HepG2 (cell line): ENCODE results near the gene DGAT2. TPM values are rescaled to one million over a fixed set of nuclear protein-coding genes. Genes with fewer than 3 reads are reported as not detected.

ENCODE experiments used
- BHLHE40 ChIP-seq: IDR thresholded peaks from 2 replicates; pipeline ENCODE4 v1.6.1; 2011; ENCODE audit warnings: low read length, improper control_type of control experiment
- ETS1 ChIP-seq: sonication (generic); formaldehyde crosslinking; IDR thresholded peaks from 2 replicates; pipeline ENCODE4 v1.4.0; 2020; ENCODE audit warnings: missing genetic modification reagents
- FOXA1 ChIP-seq, 2 experiments: fragments of 450-650 bp in 1 of 2; sonication (generic) in 1 of 2; formaldehyde crosslinking in 1 of 2; IDR thresholded peaks; 2 replicates each; pipeline versions ENCODE4 v1.4.0 to v1.6.1; 2016 to 2020; ENCODE audit warnings: missing genetic modification reagents in 1 of 2
- FOXO1 ChIP-seq: sonication (generic); formaldehyde crosslinking; IDR thresholded peaks from 2 replicates; pipeline ENCODE4 v1.4.0; 2020; ENCODE audit warnings: missing genetic modification reagents
- GLI4 ChIP-seq: sonication (generic); formaldehyde crosslinking; IDR thresholded peaks from 2 replicates; pipeline ENCODE4 v1.5.1; 2020; ENCODE audit warnings: missing genetic modification reagents, mild to moderate bottlenecking, moderate library complexity, borderline replicate concordance
- HNF4A ChIP-seq: sonication (generic); formaldehyde crosslinking; IDR thresholded peaks from 2 replicates; pipeline ENCODE4 v1.4.0; 2020; ENCODE audit warnings: missing genetic modification reagents
- HNF4G ChIP-seq, 2 experiments: sonication (generic) in 1 of 2; formaldehyde crosslinking in 1 of 2; IDR thresholded peaks; 2 replicates each; pipeline versions ENCODE4 v1.4.0 to v1.6.1; 2011 to 2020; ENCODE audit warnings: borderline replicate concordance in 2 of 2, low read depth in 2 of 2, mild to moderate bottlenecking in 2 of 2, low read length in 1 of 2, missing genetic modification reagents in 1 of 2, moderate library complexity in 1 of 2
- KAT8 ChIP-seq: IDR thresholded peaks from 2 replicates; pipeline ENCODE4 v1.6.1; 2016; ENCODE audit warnings: missing genetic modification reagents, missing compliant biosample characterization
- MEIS2 ChIP-seq: sonication (generic); formaldehyde crosslinking; IDR thresholded peaks from 2 replicates; pipeline ENCODE4 v1.9.0; 2021; ENCODE audit warnings: mild to moderate bottlenecking, missing genetic modification reagents
- ONECUT2 ChIP-seq: sonication (generic); formaldehyde crosslinking; IDR thresholded peaks from 2 replicates; pipeline ENCODE4 v1.4.0; 2020; ENCODE audit warnings: missing genetic modification reagents
- PTBP1 ChIP-seq: fragments of 200-400 bp; formaldehyde crosslinking; IDR thresholded peaks from 2 replicates; pipeline ENCODE4 v1.6.1; 2018; ENCODE audit warnings: low read length, low read depth; ENCODE audit not compliant: poor library complexity, severe bottlenecking
- RBAK ChIP-seq: sonication (generic); formaldehyde crosslinking; IDR thresholded peaks from 2 replicates; pipeline ENCODE4 v1.5.1; 2020; ENCODE audit warnings: mild to moderate bottlenecking, missing genetic modification reagents
- SNAI1 ChIP-seq: sonication (generic); formaldehyde crosslinking; IDR thresholded peaks from 2 replicates; pipeline ENCODE4 v1.5.0; 2020; ENCODE audit warnings: mild to moderate bottlenecking, missing genetic modification reagents, borderline replicate concordance
- THAP11 ChIP-seq: IDR thresholded peaks from 2 replicates; pipeline ENCODE4 v1.6.1; 2016; ENCODE audit warnings: missing biosample characterization, missing genetic modification reagents
- ZNF142 ChIP-seq: sonication (generic); formaldehyde crosslinking; IDR thresholded peaks from 2 replicates; pipeline ENCODE4 v1.4.0; 2020; ENCODE audit warnings: missing genetic modification reagents
- ZNF143 ChIP-seq: sonication (generic); formaldehyde crosslinking; IDR thresholded peaks from 2 replicates; pipeline ENCODE4 v1.4.0; 2020; ENCODE audit warnings: missing genetic modification reagents
- ZSCAN31 ChIP-seq: sonication (generic); formaldehyde crosslinking; IDR thresholded peaks from 2 replicates; pipeline ENCODE4 v1.5.0; 2020; ENCODE audit warnings: low read depth, mild to moderate bottlenecking, missing genetic modification reagents
- polyA plus RNA-seq, 8 experiments: library from polyadenylated mRNA; depleted of rRNA in 3 of 8; stranded (reverse) in 7 of 8; unstranded in 1 of 8; fragments of >200 nt; fragmentation: Illumina TruSeq in 4 of 8; extraction: Trizol in 4 of 8; gene quantifications; 2 replicates each; pipeline versions ENCODE4 v1.2.1 to v1.2.3, GENCODE V29; 2011 to 2016; ENCODE audit warnings: low read depth in 4 of 8, missing spikeins in 1 of 8, mixed read lengths in 1 of 8; ENCODE audit not compliant: insufficient read depth in 1 of 8
- total RNA-seq, 5 experiments: library from RNA; depleted of rRNA; stranded (reverse); fragments of >200 nt; fragmentation: Illumina TruSeq; extraction: Trizol; gene quantifications; 2 replicates each; pipeline ENCODE4 v1.2.3, GENCODE V29; 2016; ENCODE audit warnings: low read depth in 1 of 5
- TF ChIP-seq, protein P1 (sequence below): sonication (generic); formaldehyde crosslinking; conservative IDR thresholded peaks from 2 replicates; pipeline ENCODE4 v1.4.0; 2020; ENCODE audit warnings: missing genetic modification reagents
- TF ChIP-seq, protein P2 (sequence below): sonication (generic); formaldehyde crosslinking; IDR thresholded peaks from 2 replicates; pipeline ENCODE4 v1.9.0; 2021; ENCODE audit warnings: missing genetic modification reagents, mild to moderate bottlenecking, borderline replicate concordance

The DGAT2 gene
- total and polyA plus RNA-seq, 2 of the 13 experiments (the other 11 are each of a cell fraction or from before 2014, with no cell fraction given) = 39.0 to 65.6 TPM

DNA sequence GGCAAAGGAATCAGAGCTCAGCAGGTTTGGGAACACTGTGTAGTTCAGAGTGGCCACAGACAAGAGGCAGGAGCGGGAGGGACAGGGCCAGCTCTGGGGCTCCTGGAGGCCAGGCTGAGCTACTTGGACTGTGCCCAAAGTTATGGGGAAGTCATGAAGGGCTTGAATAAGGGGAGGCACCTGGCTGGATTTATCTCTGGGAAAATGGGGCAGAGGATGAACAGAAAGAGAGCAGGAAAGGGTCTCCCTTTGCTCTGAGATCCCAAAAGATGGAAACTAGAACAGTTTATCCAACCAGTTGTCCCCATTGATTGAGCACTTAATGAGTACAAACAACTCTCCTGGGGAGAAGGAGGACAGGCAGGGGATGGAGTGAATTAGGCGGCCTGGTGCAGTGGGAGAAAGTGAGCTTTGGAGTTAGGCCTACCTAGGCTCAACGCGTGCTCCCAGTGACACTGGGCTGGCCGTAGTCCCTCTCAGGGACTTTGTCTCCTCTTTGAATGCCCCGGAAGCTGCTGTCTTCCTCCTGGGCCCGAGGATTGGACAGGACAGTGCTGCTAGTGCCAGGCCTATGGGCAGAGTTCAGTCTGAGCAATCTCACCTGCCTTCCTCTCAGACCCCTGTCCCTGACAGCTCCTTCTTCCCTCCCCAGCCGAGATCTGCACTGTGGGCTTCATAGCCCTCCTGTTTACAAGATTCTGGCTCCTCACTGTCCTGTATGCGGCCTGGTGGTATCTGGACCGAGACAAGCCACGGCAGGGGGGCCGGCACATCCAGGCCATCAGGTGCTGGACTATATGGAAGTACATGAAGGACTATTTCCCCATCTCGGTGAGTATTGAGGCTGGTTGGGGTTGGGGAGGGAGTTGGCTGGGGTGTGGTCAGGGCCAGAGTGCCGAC lies 49.0 kb upstream of the DGAT2 start (continued):
- peak; percentile 31; the same call in 1 of the 2 replicates for TF ChIP-seq MEIS2
- TF ChIP-seq FOXA1 (IDR thresholded peaks at IDR 0.05) = no peak
- TF ChIP-seq FOXA1 (CRISPR knock-in tag; IDR thresholded peaks at IDR 0.05) = no peak
- TF ChIP-seq HNF4G (IDR thresholded peaks at IDR 0.05; ENCODE audit: borderline replicate concordance, low read depth, low read length) = peak; percentile 78
- TF ChIP-seq HNF4G (CRISPR knock-in tag; IDR thresholded peaks at IDR 0.05; ENCODE audit: borderline replicate concordance, low read depth) = peak; percentile 86; the same call in 1 of the 2 replicates
- no peak for TF ChIP-seq ZNF143
- no peak; the same call in 1 of the 2 replicates for TF ChIP-seq FOXO1 (CRISPR knock-in tag)
- TF ChIP-seq THAP11 (CRISPR knock-in tag) = peak; percentile 33; the same call in 1 of the 2 replicates
- TF ChIP-seq HNF4A (CRISPR knock-in tag) = peak; percentile 92
- TF ChIP-seq ETS1 (CRISPR knock-in tag) = no peak
- TF ChIP-seq ZSCAN31 (CRISPR knock-in tag) = peak; percentile 40; the same call in 1 of the 2 replicates
- TF ChIP-seq ZNF142 (CRISPR knock-in tag) = no peak
- TF ChIP-seq ONECUT2 (CRISPR knock-in tag) = no peak
- TF ChIP-seq PTBP1 = no peak
- TF ChIP-seq GLI4 (CRISPR knock-in tag) = no peak
- TF ChIP-seq, protein P1, sequence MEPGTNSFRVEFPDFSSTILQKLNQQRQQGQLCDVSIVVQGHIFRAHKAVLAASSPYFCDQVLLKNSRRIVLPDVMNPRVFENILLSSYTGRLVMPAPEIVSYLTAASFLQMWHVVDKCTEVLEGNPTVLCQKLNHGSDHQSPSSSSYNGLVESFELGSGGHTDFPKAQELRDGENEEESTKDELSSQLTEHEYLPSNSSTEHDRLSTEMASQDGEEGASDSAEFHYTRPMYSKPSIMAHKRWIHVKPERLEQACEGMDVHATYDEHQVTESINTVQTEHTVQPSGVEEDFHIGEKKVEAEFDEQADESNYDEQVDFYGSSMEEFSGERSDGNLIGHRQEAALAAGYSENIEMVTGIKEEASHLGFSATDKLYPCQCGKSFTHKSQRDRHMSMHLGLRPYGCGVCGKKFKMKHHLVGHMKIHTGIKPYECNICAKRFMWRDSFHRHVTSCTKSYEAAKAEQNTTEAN (CRISPR knock-in tag) = peak; percentile 49; the same call in 1 of the 2 replicates
- 0 out of 2 replicates have a peak, but pooled peaks have one; percentile 14 for TF ChIP-seq SNAI1
- TF ChIP-seq BHLHE40 = no peak
- no peak for TF ChIP-seq RBAK (CRISPR knock-in tag)
- TF ChIP-seq, protein P2, sequence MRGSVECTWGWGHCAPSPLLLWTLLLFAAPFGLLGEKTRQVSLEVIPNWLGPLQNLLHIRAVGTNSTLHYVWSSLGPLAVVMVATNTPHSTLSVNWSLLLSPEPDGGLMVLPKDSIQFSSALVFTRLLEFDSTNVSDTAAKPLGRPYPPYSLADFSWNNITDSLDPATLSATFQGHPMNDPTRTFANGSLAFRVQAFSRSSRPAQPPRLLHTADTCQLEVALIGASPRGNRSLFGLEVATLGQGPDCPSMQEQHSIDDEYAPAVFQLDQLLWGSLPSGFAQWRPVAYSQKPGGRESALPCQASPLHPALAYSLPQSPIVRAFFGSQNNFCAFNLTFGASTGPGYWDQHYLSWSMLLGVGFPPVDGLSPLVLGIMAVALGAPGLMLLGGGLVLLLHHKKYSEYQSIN (CRISPR knock-in tag) = no peak
- TF ChIP-seq KAT8 = peak; percentile 83
